Stimulated activated CD4-positive, alpha-beta T cell treated with anti-CD3 and anti-CD28 coated beads, Interleukin-15, amount 100 ng/mL, for 1 hour (primary cell): ENCODE measurements around the gene RLBP1.

Experiments used
- DNase-seq, 2 donors: peaks; one replicate each; pipeline ENCODE4 v3.0.0-alpha.2; 2020; ENCODE audit warnings: low read depth in 1 of 2, low spot score in 1 of 2

Gene RLBP1

DNA sequence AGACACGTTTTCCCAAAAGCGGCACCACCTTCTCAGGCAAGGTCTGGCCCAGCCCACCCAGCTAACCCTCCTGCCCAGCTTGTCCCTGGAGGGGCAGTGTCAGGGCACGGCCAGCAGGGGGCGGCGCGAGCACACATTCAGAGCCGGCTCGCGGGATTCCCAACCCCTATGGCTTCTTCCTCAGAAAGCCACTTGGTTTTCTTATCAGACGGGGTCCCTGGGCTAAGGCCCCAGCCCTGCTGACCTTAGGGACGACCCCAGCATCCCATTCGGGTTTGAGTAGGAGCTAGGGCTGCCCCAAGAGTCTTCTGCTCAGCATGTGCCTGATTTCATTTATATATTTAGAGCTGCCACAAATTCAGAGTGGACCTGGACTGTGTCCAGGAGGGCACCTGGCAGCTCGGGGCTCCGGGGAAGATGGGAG lies 14.5 kb downstream of the RLBP1 start:
- peak; percentile 39 to 63 for DNase-seq

DNA sequence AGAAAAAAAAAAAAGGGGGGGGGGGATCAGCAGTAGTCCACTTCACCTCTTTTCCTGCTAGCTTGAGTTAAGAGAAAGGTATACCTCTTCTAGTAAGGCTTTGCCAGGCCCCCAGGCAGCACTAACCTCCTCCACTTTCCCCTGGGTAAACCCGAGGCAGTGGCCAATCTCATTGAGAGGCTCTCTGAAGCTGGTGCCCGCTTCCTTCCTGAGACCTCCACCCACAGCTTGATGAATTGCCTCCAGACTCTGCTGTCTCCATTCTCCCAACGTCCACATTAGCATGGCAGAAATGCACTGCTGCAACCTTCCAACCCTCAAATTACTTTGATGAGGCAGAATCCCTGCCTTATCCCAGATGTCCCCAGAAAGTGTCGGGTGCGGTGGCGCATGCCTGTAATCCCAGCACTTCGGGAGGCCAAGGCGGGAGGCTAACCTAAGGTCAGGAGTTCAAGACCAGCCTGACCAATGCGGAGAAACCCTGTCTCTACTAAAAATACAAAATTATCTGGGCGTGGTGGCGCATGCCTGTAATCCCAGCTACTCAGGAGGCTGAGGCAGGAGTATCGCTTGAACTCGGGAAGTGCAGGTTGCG lies 15.3 kb downstream of the RLBP1 start:
- no peak for DNase-seq

DNA sequence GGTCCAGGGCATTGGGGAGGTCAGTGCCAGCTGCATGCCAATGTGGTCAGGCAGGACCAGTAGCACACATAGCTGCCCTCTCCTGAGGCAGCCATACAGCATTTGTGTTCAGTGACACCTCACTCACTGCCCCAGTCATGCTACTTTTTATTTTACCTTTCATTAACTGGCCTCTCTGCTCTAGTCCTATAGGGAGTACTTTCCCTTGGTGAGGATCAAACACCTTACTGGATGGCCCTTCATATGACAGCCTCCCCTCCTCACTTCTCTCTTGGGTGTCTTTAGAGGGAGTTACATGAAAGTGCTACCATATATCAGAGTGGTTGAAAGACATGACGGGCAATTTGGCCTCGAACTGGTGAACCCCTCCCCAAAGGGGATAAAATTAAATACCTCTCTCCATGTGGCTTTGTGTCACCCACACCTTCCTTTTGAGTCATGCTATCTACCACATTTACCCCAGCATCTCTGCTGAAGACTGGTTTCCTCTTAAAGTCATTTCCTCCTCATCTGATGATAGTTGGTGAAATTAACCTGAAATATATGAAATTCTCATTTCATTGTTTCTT lies 17.6 kb downstream of the RLBP1 start:
- DNase-seq = no peak

DNA sequence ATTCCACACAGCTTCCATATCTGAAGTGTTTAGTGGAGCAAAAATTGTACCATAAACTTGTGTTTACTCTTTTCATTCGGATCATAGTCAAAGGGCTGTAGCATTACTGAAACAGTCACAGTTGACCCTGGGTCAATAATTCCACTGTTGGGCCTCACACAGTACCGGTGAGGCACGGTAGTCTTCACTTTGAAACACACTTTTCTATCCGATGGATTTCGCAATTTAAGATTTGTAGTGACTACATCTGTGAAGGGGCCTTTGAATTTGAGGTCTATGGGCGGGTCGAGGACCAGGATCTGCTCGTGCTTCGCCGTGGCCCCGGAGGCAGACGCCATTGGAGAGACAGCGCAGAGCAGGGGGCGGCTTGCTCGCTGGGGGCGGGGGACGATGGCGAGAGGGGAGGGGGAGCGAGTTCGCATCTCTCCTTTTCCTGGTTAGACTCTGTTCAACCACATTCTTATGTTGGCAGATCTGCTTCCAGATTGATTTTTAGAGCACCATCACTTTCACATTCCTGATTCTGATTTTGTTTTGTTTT lies 19.8 kb downstream of the RLBP1 start:
- no peak for DNase-seq

DNA sequence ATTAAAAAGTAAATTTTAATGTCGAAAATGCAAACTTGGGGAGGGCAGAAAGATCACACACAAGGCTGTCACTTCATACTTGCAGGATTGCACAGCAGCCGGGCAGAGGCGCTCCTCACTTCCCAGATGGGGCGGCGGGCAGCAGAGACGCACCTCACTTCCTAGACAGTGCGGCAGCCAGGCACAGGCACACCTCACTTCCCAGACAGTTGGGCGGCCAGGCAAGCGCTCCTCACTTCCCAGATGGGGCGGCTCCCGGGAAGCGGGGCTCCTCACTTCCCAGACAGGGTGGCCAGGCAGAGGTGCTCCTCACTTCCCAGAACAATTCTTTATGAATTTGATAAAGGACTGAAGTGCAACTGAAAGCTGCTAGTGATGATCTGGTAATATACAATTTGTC lies 21.2 kb downstream of the RLBP1 start:
- DNase-seq = no peak

DNA sequence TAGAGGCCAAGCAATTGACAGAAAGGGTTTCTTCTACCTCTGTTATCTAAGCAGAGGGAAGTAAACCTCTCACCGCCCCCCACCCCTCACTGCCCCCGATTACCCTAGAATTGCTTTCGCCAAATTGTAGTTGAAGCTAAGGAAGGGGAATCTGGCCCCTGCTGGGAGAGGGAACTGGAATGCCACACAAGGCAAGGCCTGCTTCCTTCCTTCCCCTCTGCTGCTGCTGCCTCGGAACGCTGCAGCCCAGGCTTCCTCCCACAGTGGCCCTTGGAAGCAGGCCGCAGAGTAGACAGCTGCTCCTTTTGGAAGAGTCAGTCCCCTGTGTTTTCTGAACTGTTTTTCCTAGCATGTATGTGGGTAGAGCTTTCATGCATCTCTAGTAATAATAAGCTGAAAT lies 21.6 kb downstream of the RLBP1 start:
- no peak for DNase-seq

DNA sequence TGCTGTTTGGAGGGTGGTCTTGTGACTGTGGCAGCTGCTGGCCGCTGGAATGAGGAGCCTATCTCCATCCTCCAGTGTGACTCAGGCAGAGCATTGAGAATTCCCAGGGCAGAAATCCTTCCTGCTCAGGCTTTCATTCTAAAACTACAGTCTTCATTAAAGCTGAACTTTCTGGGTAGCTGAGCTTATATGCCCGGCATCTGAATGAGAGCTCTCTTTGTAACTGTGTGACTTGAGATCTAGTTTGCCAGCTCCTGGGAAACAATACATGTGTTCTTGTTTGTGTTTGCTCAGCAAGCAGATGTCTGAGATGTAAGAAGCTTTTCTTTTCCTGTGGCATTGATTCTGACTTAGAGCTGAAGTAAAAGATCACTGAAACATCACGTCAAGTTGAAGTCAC lies 22.4 kb downstream of the RLBP1 start:
- no peak for DNase-seq

DNA sequence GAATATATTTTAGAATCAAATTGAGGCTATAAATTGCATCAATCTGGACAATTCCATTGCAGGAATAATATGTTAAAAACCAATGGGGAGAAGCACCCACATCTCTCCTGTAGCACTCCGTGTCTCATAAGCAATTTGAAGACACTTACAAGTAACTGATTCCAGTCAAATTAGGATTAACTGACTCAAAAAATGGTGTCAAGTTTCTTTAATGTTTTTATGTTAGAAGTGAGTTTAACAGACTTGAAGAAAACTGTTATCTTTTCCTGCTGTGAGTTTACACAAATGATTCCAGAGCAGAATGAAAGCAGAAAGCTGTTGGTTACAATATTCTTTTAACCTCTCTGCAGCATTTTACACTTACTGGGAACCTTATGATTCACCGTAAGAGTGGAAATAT lies 23.2 kb downstream of the RLBP1 start:
- DNase-seq = no peak

DNA sequence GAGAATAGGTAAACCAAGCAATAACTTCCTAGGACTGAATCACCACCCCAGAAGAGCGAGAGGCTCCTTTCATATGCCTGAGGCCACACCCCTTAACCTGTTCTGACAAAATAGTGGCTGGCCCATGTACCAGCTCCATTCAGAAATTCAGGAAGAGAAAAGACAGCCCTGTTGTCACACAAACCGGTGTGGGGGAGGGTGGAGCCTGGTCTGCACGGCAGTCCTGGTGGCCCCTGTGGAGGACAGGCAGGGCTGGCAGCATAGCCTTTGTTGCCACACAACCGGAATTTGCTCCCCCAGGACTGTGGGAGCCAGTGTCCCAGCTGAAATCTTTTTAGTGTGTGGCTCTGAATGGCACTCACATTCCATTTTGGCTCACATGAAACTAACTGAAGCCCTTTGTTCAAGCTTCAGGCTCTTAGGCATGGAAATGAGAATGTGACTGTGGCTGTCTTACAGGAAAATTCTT lies 23.8 kb downstream of the RLBP1 start:
- DNase-seq = no peak

DNA sequence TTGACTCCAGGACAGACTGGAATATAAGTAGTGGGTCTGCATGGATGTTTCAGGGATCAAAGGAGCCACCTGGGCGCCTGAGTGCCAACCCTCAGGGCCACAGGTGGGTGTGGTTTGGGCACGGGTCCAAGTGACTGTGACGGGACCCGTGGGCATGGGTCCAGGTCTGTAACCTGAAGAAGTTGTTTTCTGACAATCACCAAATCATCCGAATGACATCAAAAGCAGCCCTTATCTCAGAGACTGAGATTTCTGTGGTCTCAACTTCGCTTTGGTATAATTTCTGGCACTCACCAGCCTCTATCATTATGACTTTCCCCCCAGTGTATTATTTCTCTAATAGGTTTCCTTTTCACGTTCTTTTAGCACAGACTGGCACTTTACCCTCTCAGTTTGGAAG lies 24.4 kb downstream of the RLBP1 start:
- no peak for DNase-seq

DNA sequence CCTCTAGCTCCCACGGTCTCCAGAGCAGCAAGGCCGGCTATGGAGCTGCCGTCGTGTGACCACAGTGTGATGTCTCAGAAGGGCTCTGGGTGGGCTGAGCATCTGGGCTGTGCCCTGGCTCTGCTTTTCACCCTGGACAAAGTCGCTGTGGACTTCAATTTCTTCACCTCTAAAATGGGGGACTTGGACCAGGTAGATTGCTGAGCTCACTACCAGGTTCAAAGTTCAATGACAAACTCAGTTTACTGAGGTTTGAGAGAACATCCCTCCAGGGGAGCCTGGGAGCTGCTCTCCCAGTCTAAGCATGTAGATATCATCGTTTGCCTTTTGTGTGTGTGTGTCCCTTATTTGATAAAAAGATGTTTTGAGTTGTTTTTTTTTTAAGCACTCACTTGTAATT lies 25.1 kb downstream of the RLBP1 start:
- DNase-seq = no peak

DNA sequence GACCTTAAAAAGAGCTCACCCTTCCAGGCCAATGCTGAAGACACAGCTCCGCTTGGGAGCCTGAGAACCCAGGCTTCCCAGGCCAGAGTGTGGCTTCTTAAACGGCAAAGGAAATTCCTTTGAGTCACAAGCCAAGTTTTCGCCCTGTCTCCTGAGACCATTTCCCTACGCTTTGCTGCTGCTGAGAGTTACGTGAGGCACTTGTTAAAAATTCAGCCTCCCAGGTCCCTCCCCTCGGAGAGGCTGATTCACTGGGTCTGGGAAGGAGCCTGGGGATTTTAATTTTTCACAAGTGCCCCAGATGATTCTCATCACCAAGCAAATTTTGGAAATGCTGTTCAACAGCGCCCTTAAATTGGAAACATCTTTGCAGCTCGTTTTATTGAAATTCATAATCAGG lies 25.5 kb downstream of the RLBP1 start:
- no peak for DNase-seq

DNA sequence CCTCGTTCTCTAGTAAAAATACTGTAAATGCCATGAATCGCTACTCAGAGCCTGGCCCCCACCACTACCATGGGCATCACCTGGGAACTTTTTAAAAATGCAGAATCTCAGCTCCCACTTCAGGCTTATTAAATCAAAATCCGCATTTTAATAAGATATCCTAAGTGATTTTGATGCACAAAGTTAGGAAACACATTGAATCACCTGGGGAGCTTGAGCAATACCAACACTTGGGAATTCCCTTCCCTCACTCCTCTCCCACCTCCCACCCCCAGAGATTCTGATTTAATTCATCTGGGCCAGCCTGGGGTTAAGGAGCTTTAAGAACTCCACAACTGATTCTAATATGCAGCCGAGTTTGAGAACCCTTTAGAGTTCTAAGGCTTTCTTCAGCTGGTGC lies 26.8 kb downstream of the RLBP1 start:
- DNase-seq = no peak

DNA sequence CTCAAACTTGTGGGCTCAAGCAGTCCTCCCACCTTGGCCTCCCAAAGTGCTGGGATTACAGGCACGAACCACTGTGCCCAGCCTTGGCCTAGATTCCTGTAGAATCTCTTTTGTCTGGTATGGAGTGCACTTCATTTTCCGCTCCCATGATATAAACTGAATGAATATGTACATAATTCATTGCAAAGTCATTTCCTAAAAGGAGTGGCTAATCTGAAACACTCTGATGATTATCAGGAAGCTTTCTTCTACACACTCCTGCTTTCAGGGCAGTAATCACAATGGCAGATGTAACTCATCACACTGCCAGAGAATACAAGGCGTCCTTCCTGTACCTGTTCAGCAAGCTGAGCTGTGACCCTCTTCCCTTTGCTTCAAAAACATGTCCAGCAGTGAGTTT lies 28.6 kb downstream of the RLBP1 start:
- DNase-seq = no peak

DNA sequence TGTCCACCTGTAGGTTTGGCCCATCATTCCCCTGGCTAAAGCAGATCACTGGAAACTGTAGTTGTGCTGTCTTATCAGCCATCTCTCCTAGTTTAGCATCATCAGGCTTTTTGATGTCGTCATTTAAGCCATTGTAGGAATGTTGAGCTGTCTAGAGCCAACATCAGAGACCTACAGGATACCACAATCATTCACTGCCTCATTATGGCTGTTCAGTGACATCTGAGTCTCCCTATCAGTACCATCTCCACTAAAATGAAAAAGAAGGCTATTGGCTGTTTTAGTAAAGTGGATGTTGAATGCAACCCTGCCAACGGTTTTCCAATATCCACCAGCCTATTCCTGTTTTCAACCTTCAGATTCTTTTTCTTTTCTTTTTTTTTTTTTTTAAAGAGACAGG lies 29.2 kb downstream of the RLBP1 start:
- DNase-seq = no peak

DNA sequence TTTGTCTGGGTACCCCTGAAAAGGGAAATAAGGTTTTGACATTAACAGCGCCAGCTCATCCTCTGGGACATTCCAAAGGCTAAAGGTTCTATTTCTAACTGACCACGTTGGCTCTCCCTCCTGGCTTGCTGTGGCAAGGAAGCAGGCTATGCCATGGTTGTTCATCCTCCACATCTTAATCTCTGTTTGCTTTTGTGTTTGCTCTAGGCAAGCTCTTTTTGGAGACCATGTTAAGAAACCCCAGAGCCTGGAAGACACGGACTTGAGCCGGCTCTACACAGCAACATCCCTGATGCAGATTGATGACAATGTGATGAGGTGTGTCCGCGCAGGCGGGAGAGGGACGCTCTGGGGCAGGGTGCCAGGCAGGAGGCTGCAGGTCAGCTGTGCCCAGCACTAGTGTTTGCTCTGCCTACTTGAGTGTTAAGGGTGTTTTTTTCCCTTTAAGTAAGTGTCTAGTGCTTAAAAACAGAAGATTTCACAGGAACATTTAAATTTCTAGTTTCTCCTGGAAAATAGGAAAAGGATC lies 33.3 kb downstream of the RLBP1 start:
- no peak for DNase-seq

DNA sequence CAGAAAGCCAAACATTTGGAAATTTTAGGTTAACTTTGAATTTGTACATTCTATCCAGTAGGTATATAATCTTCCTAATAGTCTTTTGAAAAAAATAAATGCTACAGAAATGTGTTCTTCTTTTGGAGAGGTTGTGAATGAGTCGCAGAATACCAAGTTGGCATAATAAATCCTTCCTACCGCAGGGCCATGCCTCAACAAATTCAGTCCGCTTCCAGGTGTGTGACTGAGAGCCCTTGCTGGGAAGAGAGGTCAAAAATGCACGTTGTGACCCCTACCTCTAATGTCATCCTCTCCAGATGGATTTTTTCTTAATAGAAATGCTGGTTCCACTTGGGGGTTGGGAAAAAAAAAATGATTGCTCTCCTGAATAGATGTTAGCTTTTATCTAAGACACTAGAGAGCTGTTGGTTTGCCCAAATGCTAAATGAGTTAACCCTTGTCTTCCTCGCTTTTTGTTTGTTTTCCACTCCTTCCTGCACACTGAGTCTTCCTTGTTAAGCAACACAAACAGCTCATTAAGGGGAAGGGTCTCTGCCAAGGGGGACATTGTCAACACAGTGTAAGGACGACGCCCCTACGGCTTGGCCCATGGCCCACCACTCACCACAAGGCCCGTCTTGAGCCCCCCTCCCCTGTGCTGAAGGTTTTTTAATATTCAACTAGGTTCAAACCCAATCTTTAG lies 33.9 kb downstream of the RLBP1 start:
- no peak for DNase-seq

DNA sequence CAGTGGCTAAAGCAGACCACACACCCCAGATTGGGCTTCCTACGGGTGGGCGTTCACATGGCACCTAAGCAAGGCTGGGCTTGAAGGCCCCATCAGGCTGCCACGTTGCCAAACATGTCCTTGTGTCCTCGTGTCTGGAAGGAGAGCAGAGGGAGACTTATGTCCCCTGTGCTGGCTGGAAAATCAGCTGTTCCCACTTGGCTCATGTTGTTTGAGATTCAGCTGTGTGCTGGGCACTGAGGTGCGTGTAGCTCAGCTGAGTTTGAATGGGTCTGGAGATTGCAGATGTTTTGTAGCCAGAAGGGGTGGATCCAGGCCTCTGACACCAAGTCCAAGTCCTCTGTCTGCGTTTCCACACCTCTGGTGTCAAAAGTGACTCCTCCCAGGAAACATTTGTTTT lies 34.6 kb downstream of the RLBP1 start:
- DNase-seq = no peak

DNA sequence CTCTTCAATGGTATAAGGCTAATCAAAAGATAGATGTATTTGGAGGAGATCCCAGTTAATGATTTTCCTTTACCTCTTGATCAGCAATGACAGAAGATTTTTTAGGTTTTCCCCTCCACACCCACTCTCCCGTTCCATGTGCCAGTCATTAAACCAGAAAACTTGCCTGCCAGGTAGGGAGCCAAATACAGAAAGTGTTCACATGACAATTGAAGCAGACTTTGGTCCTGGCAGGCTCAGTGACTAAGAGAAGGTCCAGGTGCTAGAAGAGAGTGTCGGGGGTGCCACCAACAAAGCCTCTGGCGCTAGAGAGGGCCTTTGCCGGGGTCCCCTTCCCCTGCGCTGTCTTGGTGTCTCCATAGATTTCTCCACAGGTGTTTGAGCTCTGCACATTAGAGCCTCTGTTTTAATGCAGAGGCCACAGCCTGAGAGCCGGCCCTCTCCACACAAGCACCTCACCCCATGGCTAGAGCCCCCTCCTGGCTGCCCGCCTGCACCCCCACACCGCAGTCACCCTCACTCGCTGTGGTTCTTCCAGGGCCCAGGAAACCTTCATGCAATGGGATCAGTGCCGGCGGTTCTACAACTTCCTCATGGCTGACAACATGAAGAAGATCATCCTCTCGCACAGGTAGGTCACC lies 36.4 kb downstream of the RLBP1 start:
- no peak for DNase-seq

DNA sequence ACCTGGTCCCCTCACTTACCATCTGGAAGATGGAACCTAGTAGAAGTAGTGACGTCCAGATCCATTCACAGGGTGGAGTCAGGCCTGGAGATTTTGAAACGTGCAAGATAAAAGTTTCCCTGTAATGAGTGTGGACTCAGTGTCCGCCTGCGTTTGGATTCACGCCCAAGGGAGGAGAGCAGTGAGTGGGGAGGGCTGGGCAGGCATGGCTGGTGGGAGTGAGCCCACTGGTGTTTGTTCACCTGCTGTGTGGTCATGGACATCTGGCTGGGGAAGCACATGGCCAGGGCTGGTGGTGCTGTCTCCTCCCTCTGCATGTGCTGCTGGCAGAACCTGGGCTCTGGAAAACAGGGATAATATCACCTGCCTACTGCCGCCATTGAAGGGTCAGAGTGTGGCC lies 37.0 kb downstream of the RLBP1 start:
- DNase-seq = no peak

DNA sequence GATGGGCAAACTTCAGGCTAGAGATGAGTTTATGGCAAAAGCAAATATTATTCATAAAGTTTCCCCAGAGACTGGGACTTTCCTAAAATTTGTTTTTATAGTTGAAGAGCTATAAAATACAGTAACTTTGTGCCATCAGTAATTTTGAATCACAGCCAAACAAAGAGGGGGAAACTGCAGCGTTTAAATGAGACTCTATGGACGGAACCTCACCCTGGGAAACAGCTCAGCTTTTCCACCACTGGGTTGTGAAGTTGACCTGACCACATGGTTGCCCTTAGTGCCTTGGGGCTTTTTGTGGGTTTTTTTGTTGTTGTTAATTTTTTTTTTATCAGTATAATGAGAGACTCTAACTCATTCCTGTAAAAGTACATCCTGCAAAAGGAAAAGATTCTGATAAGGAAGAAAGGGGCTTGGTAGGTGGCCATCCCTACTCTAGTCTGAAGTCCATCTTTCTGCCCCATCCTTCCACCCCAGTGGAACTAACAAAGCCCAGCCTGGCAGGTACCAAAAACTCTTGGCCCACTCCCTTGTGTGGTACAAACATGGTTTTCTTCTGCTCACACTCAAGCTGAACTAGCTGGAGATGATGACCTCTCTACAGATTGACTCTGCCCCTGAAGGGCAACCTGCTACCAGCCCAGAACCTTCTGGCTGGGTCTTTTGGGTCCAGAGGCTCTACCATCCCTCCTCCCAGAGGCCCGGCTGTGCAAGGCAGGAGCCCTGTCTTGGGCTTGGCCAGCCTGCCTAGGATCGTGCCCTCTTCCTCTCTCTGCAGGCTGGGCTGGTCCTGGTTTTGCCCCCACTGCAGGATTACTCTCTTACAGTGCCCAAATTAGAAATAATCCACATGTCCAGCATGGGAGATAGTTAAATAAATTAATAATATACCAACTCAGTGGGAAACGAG lies 41.2 kb downstream of the RLBP1 start:
- DNase-seq = no peak
